HG03460 (cell line): ENCODE data around the gene AARS2.

Source experiments
- ATAC-seq: cut with Tn5 transposase; IDR thresholded peaks from one replicate; pipeline ENCODE4 v1.9.1; 2021; ENCODE audit not compliant: unreplicated experiment

AARS2 gene

GRCh38 chr6:44250067-44250717 lies 63.0 kb downstream of the AARS2 start:
- no peak for ATAC-seq
